SU-DHL-6 (cell line): ENCODE data around the gene UBLCP1.

Experiments used
- H2AFZ ChIP-seq: fragments of 200-600 bp; sonication (generic); 2 replicates; pipeline ENCODE4 v1.6.1; 2014; ENCODE audit warnings: low read depth, mild to moderate bottlenecking, moderate library complexity, mixed read lengths, antibody characterized with exemption, low read length; ENCODE audit not compliant: severe bottlenecking
- H3F3A ChIP-seq: fragments of 200-600 bp; shearing (Covaris generic); 2 replicates; pipeline ENCODE4 v1.6.0; 2016; ENCODE audit warnings: antibody characterized with exemption, mild to moderate bottlenecking; ENCODE audit not compliant: insufficient read depth
- H3K27ac ChIP-seq: fragments of 200-600 bp; sonication (generic); 2 replicates; pipeline ENCODE4 v1.5.1; 2016; ENCODE audit warnings: low read depth, mild to moderate bottlenecking, low read length, moderate library complexity, mixed read lengths
- H3K27me3 ChIP-seq: fragments of 200-600 bp; sonication (generic), shearing (Covaris generic); 2 replicates; pipeline ENCODE4 v1.6.0; 2014; ENCODE audit warnings: mild to moderate bottlenecking, low read length
- H3K36me3 ChIP-seq: fragments of 200-600 bp; sonication (generic); 2 replicates; pipeline ENCODE4 v1.6.1; 2014; ENCODE audit warnings: mild to moderate bottlenecking, low read length, mixed read lengths
- H3K4me2 ChIP-seq: fragments of 300-600, 200-600 bp; shearing (Covaris generic), sonication (generic); 2 replicates; pipeline ENCODE4 v1.6.0; 2014; ENCODE audit warnings: low read length, low read depth, mild to moderate bottlenecking; ENCODE audit not compliant: poor library complexity, severe bottlenecking
- H3K4me3 ChIP-seq: fragments of 200-600 bp; sonication (generic); 2 replicates; pipeline ENCODE4 v1.5.1; 2014; ENCODE audit warnings: antibody characterized with exemption, low read length, mild to moderate bottlenecking, mixed read lengths; ENCODE audit not compliant: insufficient read depth, poor library complexity, severe bottlenecking
- H3K79me2 ChIP-seq: fragments of 200-600 bp; sonication (generic); 2 replicates; pipeline ENCODE4 v1.6.1; 2014; ENCODE audit warnings: mild to moderate bottlenecking, low read length, moderate library complexity; ENCODE audit not compliant: insufficient read depth
- H3K9ac ChIP-seq: fragments of 200-600 bp; sonication (generic); 2 replicates; pipeline ENCODE4 v1.7.0; 2014; ENCODE audit warnings: mild to moderate bottlenecking, low read length
- H3K9me2 ChIP-seq: fragments of 200-600 bp; sonication (generic); replicated peaks from 2 replicates; pipeline ENCODE4 v1.6.1; 2014; ENCODE audit warnings: low read length; ENCODE audit not compliant: insufficient read depth
- H3K9me3 ChIP-seq: fragments of 200-600 bp; sonication (generic); 2 replicates; pipeline ENCODE4 v1.6.1; 2014; ENCODE audit warnings: low read length, mixed read lengths; ENCODE audit not compliant: insufficient read depth
- H4K20me1 ChIP-seq: fragments of 200-600 bp; sonication (generic); 2 replicates; pipeline ENCODE4 v1.6.1; 2014; ENCODE audit warnings: low read depth, mild to moderate bottlenecking, antibody characterized with exemption, low read length, moderate library complexity, mixed read lengths
- CTCF ChIP-seq: fragments of 200-600 bp; sonication (generic); IDR thresholded peaks from one replicate; pipeline ENCODE4 v1.5.1; 2017; ENCODE audit warnings: antibody characterized with exemption, mild to moderate bottlenecking, low read length, moderate library complexity; ENCODE audit not compliant: insufficient read depth, poor library complexity, severe bottlenecking
- EZH2phosphoT487 ChIP-seq: fragments of 200-600 bp; sonication (generic), shearing (Covaris generic); conservative IDR thresholded peaks from 2 replicates; pipeline ENCODE4 v1.6.1; 2018; ENCODE audit warnings: mild to moderate bottlenecking, antibody characterized with exemption, low read length, moderate library complexity, mixed read lengths

UBLCP1 gene

DNA sequence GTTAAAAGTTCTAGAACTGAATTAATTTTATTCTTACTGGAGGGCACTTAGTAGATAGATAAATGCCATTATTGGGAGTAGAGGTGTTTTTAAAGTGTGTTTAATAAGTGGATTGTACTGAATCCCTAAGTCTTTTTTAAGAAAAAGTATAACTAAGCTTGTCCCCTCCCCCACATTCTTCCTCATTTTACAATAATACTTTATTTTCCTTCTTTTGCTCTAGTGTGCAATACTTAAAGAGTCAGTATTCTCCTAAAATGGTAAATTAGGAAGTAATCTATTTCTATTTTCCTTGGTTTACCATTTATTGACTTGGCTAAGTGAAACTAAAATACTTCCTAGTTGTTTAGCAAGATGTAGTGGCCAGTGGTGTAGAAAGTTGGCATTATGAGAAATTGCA, 11.6 kb downstream of the UBLCP1 start:
- Histone ChIP-seq H3K4me3 (no peak overlapping the region), H3K4me2 (no peak overlapping the region), H3K27me3 (no peaks in the 10 kb centered on the region), H3K9me3 (no peaks in the 10 kb centered on the region), H3K9me2 (no peaks in the 10 kb centered on the region), H3K36me3 (peaks cover 27% of the 10 kb centered on the region; the same call in 1 of the 2 replicates), H3K27ac (no peak overlapping the region), H3K79me2 (no peaks in the 10 kb centered on the region), H3K9ac (no peak overlapping the region), H3F3A (no peaks in the 10 kb centered on the region; the same call in 1 of the 2 replicates), H2AFZ (no peak overlapping the region), H4K20me1 (no peaks in the 10 kb centered on the region)
- no peak for TF ChIP-seq EZH2phosphoT487
- no peak for TF ChIP-seq CTCF

- no peak overlapping the region for H3K27ac ChIP-seq
- H2AFZ ChIP-seq: no peak overlapping the region
- no peak overlapping the region for H3K9ac ChIP-seq
- H3K27me3 ChIP-seq: no peaks in the 10 kb centered on the region
- H3F3A ChIP-seq: no peaks in the 10 kb centered on the region
- H3K79me2 ChIP-seq: no peaks in the 10 kb centered on the region
- no peaks in the 10 kb centered on the region for H3K9me2 ChIP-seq
- H4K20me1 ChIP-seq: no peaks in the 10 kb centered on the region
- no peak overlapping the region for H3K4me2 ChIP-seq
- TF ChIP-seq EZH2phosphoT487: no peak
- peak; percentile 39 for TF ChIP-seq CTCF
- no peaks in the 10 kb centered on the region for H3K9me3 ChIP-seq
- H3K36me3 ChIP-seq: peaks cover 7% of the 10 kb centered on the region; the same call in 1 of the 2 replicates
- no peak overlapping the region for H3K4me3 ChIP-seq
Observed at GRCh38 chr5:159286420-159287035, 23.4 kb downstream of the UBLCP1 start.

GRCh38 chr5:159290741-159291140, 27.7 kb downstream of the UBLCP1 start:
- H3K9ac ChIP-seq: no peak overlapping the region
- H3K27me3 ChIP-seq: no peaks in the 10 kb centered on the region
- no peaks in the 10 kb centered on the region for H3F3A ChIP-seq
- no peaks in the 10 kb centered on the region for H3K36me3 ChIP-seq
- no peak overlapping the region for H2AFZ ChIP-seq
- no peak overlapping the region for H3K27ac ChIP-seq
- no peak overlapping the region for H3K4me2 ChIP-seq
- no peak for TF ChIP-seq EZH2phosphoT487
- no peak for TF ChIP-seq CTCF
- no peaks in the 10 kb centered on the region for H3K79me2 ChIP-seq
- H3K9me2 ChIP-seq: no peaks in the 10 kb centered on the region
- H4K20me1 ChIP-seq: no peaks in the 10 kb centered on the region
- no peak overlapping the region for H3K4me3 ChIP-seq
- no peaks in the 10 kb centered on the region for H3K9me3 ChIP-seq
